Measurements from ENCODE around the gene DDX50. TPM values are rescaled to one million over a fixed set of nuclear protein-coding genes. Genes with fewer than 3 reads are reported as not detected.

Gene DDX50, protein sequence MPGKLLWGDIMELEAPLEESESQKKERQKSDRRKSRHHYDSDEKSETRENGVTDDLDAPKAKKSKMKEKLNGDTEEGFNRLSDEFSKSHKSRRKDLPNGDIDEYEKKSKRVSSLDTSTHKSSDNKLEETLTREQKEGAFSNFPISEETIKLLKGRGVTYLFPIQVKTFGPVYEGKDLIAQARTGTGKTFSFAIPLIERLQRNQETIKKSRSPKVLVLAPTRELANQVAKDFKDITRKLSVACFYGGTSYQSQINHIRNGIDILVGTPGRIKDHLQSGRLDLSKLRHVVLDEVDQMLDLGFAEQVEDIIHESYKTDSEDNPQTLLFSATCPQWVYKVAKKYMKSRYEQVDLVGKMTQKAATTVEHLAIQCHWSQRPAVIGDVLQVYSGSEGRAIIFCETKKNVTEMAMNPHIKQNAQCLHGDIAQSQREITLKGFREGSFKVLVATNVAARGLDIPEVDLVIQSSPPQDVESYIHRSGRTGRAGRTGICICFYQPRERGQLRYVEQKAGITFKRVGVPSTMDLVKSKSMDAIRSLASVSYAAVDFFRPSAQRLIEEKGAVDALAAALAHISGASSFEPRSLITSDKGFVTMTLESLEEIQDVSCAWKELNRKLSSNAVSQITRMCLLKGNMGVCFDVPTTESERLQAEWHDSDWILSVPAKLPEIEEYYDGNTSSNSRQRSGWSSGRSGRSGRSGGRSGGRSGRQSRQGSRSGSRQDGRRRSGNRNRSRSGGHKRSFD
- total RNA-seq: 10 to 100 TPM; 17.2 to 25.9 (median 23.7) TPM

- peak; percentile 99 for ATAC-seq
- TF ChIP-seq CTCF (IDR thresholded peaks at IDR 0.05 in 4 of 5, conservative IDR thresholded peaks at IDR 0.05 in 1 of 5) (peak in 4 of 5 experiments; percentile 13 to 37 (median 16)), POLR2A (IDR thresholded peaks at IDR 0.05) (peak; percentile 77 to 82)
- Histone ChIP-seq H3K9me3 (no peaks in the 10 kb centered on the region), H3K4me3 (peak within 1 kb of the TSS; percentile 92 to 98 (median 96)), H3K27me3 (no peaks in the 10 kb centered on the region), H3K36me3 (no peaks in the 10 kb centered on the region), H3K4me1 (peaks cover 18 to 26% of the 10 kb centered on the region in 2 donors), H3K27ac (peak within 1 kb of the TSS; percentile 93 to 99 (median 98))
- intact Hi-C loops (cut with DNase I; ENCODE audit: low total_unique reads): loop anchor here (2.0 to 10.0 kb wide), 2 partner anchors 181 to 497 kb away; partner anchors contain the start of genes CCAR1 and RUFY2
- in situ Hi-C loops (cut with MboI; ENCODE audit: low sequenced_read_pairs in 4 of 4): loop anchor here in 1 of 4 donors (25.0 kb wide), 1 partner anchor 164 kb away; no protein-coding TSS in a partner anchor
- peak; percentile 98 to 99 for DNase-seq
Observed at GRCh38 chr10:68901105-68901927, at the start of gene DDX50. DDX50 (plus strand) TSS chr10:68901315; CDS start chr10:68901385, 70 bp downstream.

DNA sequence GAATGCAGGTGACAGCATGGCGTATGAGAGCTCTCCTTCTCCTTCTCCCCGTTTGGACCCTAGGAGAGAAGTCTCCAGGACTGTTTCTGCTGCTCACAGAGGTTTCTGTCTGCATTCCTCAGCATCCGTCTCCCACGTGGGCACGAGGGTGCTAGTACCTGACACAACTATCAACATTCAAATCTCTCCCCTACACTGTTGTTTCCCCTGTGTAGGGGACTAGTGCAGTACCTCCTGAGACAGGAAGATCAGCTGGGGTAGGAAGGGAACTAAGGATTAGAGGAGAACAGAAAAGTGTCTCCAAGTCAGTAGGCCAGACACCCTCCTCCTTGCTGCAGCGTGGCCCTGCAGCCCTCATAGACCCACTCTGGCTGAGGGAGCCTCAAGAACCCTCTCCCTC, 44.8 kb upstream of the DDX50 start:
- TF ChIP-seq CTCF (IDR thresholded peaks at IDR 0.05 in 4 of 5, conservative IDR thresholded peaks at IDR 0.05 in 1 of 5) (no peak), POLR2A (IDR thresholded peaks at IDR 0.05) (no peak)
- DNase-seq: no peak
- intact Hi-C loops (cut with DNase I; ENCODE audit: low total_unique reads): loop anchor here (2.0 kb wide), 1 partner anchor 44 kb away; no protein-coding TSS in a partner anchor

GRCh38 chr10:68857005-68857404, 44.1 kb upstream of the DDX50 start:
- Histone ChIP-seq H3K9me3 (no peaks in the 10 kb centered on the region), H3K27ac (no peak overlapping the region), H3K4me3 (no peak overlapping the region), H3K27me3 (no peaks in the 10 kb centered on the region), H3K4me1 (no peaks in the 10 kb centered on the region), H3K36me3 (no peaks in the 10 kb centered on the region)
- ATAC-seq (no peak), DNase-seq (no peak)
- in situ Hi-C loops (cut with MboI; ENCODE audit: low sequenced_read_pairs in 4 of 4): no loop called here
- TF ChIP-seq POLR2A (IDR thresholded peaks at IDR 0.05) (no peak), CTCF (IDR thresholded peaks at IDR 0.05 in 4 of 5, conservative IDR thresholded peaks at IDR 0.05 in 1 of 5) (no peak)
- intact Hi-C loops (cut with DNase I; ENCODE audit: low total_unique reads): loop anchor here (2.0 kb wide), 1 partner anchor 44 kb away; no protein-coding TSS in a partner anchor

More for the DNA sequence above, 44.8 kb upstream of the DDX50 start:
- Histone ChIP-seq H3K36me3 (no peaks in the 10 kb centered on the region), H3K27ac (no peak overlapping the region), H3K9me3 (no peaks in the 10 kb centered on the region), H3K4me1 (no peaks in the 10 kb centered on the region), H3K4me3 (no peak overlapping the region), H3K27me3 (no peaks in the 10 kb centered on the region)
- in situ Hi-C loops (cut with MboI; ENCODE audit: low sequenced_read_pairs in 4 of 4): no loop called here
- no peak for ATAC-seq

DNA sequence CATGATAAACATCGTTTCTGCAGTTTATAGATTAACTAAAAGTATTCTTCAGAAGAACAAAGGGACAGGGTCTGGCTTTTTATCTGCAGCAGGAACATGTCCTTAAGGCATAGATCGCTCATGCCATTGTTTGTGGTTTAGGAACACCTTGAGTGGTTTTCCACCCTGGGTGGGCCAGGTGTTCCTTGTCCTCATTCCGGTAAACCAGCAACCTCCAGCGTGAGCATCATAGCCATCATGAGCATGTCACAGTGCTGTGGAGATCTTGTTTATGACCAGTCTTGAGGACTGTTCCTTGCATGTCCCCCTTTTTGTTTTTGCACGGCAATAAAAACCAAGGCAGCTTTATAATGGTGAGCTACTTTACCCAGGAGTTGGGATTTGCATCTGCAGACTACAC, 39.9 kb upstream of the DDX50 start:
- ATAC-seq (no peak), DNase-seq (no peak)
- TF ChIP-seq CTCF (IDR thresholded peaks at IDR 0.05 in 4 of 5, conservative IDR thresholded peaks at IDR 0.05 in 1 of 5) (no peak), POLR2A (IDR thresholded peaks at IDR 0.05) (no peak)
- H3K36me3 ChIP-seq: no peaks in the 10 kb centered on the region
- H3K4me1 ChIP-seq: no peaks in the 10 kb centered on the region
- H3K4me3 ChIP-seq: no peak overlapping the region
- H3K27ac ChIP-seq: no peak overlapping the region
- in situ Hi-C loops (cut with MboI; ENCODE audit: low sequenced_read_pairs in 4 of 4) (no loop called here), intact Hi-C loops (cut with DNase I; ENCODE audit: low total_unique reads) (no loop called here)
- no peaks in the 10 kb centered on the region for H3K9me3 ChIP-seq
- no peaks in the 10 kb centered on the region for H3K27me3 ChIP-seq
